Thyroid gland (tissue), 4 donors: ENCODE measurements around the gene ABCC5. TPM values are rescaled to one million over a fixed set of nuclear protein-coding genes. Genes with fewer than 3 reads are reported as not detected.

ENCODE experiments used
- DNase-seq, 2 donors: peaks; one replicate each; pipeline ENCODE4 v3.0.0-alpha.2; 2019
- H3K27ac ChIP-seq, 3 donors: fragments of 200-600 bp; sonication (generic); 1 replicate in 2 of 3; 2 replicates in 1 of 3; pipeline ENCODE4 v1.5.1; 2016 to 2019; ENCODE audit warnings: mild to moderate bottlenecking in 1 of 3, moderate library complexity in 1 of 3
- H3K27me3 ChIP-seq: fragments of 200-600 bp; sonication (generic); one replicate; pipeline ENCODE4 v1.5.1; 2019
- H3K36me3 ChIP-seq, 2 donors: fragments of 200-600 bp; sonication (generic); one replicate each; pipeline ENCODE4 v1.5.1; 2016 to 2019
- H3K4me1 ChIP-seq, 2 donors: fragments of 200-600 bp; sonication (generic); one replicate each; pipeline ENCODE4 v1.5.1; 2017 to 2019
- H3K4me3 ChIP-seq, 3 donors: fragments of 200-600 bp; sonication (generic); replicated peaks in 1 of 3; 1 replicate in 2 of 3; 2 replicates in 1 of 3; pipeline ENCODE4 v1.5.1; 2016; ENCODE audit warnings: mild to moderate bottlenecking in 1 of 3
- H3K9me3 ChIP-seq: fragments of 200-600 bp; sonication (generic); one replicate; pipeline ENCODE4 v1.5.1; 2017
- CTCF ChIP-seq, 6 experiments: fragments of 200-600 bp in 3 of 6; fragments of 450-650 bp in 3 of 6; sonication (generic) in 3 of 6; IDR thresholded peaks; one replicate each; pipeline ENCODE4 v1.5.1; 2016 to 2019; ENCODE audit warnings: antibody characterized with exemption in 6 of 6, mild to moderate bottlenecking in 2 of 6, inconsistent platforms in 1 of 6, moderate library complexity in 1 of 6
- POLR2A ChIP-seq, 2 donors: fragments of 450-650 bp; IDR thresholded peaks; one replicate each; pipeline ENCODE4 v1.6.1; 2017; ENCODE audit warnings: antibody characterized with exemption in 2 of 2, mild to moderate bottlenecking in 2 of 2, moderate library complexity in 1 of 2
- whole genome bisulfite sequencing, 2 donors: methylation state at CpG; one replicate each; pipeline ENCODE4 v1.1.5; 2017; 5-methylcytosine and 5-hydroxymethylcytosine counted together
- intact Hi-C: fragments of 100-400 bp; cut with DNase I; formaldehyde crosslinking; loops from one replicate; pipeline ENCODE4 v1.15.1; 2023
- total RNA-seq, 4 donors: library from RNA; depleted of rRNA; stranded (reverse); fragments of >200 nt; gene quantifications; one replicate each; pipeline ENCODE4 v1.2.3, GENCODE V29; 2016

ABCC5 gene
- total RNA-seq, 4 donors from 2014 or later: 12.2 to 24.3 (median 18.2) TPM

GRCh38 chr3:183968666-183969245, 48.9 kb downstream of the ABCC5 start:
- TF ChIP-seq POLR2A (IDR thresholded peaks at IDR 0.05): no peak
- no peak for TF ChIP-seq CTCF (IDR thresholded peaks at IDR 0.05)
- intact Hi-C loops: no loop called here
- Histone ChIP-seq H3K4me1 (no peaks in the 10 kb centered on the region), H3K9me3 (no peaks in the 10 kb centered on the region), H3K36me3 (peaks cover 0 to 8% of the 10 kb centered on the region in 2 donors), H3K27ac (no peak overlapping the region), H3K27me3 (no peaks in the 10 kb centered on the region), H3K4me3 (no peak overlapping the region)
- peak; percentile 12 to 17 for DNase-seq
- WGBS, 2 donors: 59 to 62% methylated on average over 4 of the region's 4 CpGs

- no peaks in the 10 kb centered on the region for H3K27me3 ChIP-seq
- WGBS, 2 donors: 84 to 85% methylated on average over 3 of the region's 3 CpGs
- no peak overlapping the region for H3K27ac ChIP-seq
- intact Hi-C loops: no loop called here
- H3K36me3 ChIP-seq: peaks cover 0 to 8% of the 10 kb centered on the region in 2 donors
- TF ChIP-seq POLR2A (IDR thresholded peaks at IDR 0.05): no peak
- no peak for TF ChIP-seq CTCF (IDR thresholded peaks at IDR 0.05)
- H3K4me3 ChIP-seq: no peak overlapping the region
- no peaks in the 10 kb centered on the region for H3K9me3 ChIP-seq
- DNase-seq: no peak
- no peaks in the 10 kb centered on the region for H3K4me1 ChIP-seq
Measured at GRCh38 chr3:183967693-183968092, 50.0 kb downstream of the ABCC5 start.

- Histone ChIP-seq H3K9me3 (no peaks in the 10 kb centered on the region), H3K27ac (no peak overlapping the region), H3K27me3 (no peaks in the 10 kb centered on the region), H3K4me1 (no peaks in the 10 kb centered on the region), H3K36me3 (peaks cover 0 to 8% of the 10 kb centered on the region in 2 donors), H3K4me3 (no peak overlapping the region)
- WGBS, 2 donors: 31 to 35% methylated on average over 4 of the region's 4 CpGs
- TF ChIP-seq POLR2A (IDR thresholded peaks at IDR 0.05) (no peak), CTCF (IDR thresholded peaks at IDR 0.05) (no peak)
- intact Hi-C loops: no loop called here
- peak; percentile 63 to 71 for DNase-seq
Measured at GRCh38 chr3:183966361-183966791, 51.3 kb downstream of the ABCC5 start.

GRCh38 chr3:183962807-183963206, 54.9 kb downstream of the ABCC5 start:
- WGBS, 2 donors: 89 to 96% methylated on average over 3 of the region's 3 CpGs

More at GRCh38 chr3:183962807-183963206, 54.9 kb downstream of the ABCC5 start:
- DNase-seq: no peak
- Histone ChIP-seq H3K36me3 (peaks cover 0 to 8% of the 10 kb centered on the region in 2 donors), H3K4me3 (no peak overlapping the region), H3K9me3 (no peaks in the 10 kb centered on the region), H3K27ac (no peak overlapping the region), H3K4me1 (no peaks in the 10 kb centered on the region), H3K27me3 (no peaks in the 10 kb centered on the region)
- intact Hi-C loops: no loop called here
- no peak for TF ChIP-seq CTCF (IDR thresholded peaks at IDR 0.05)
- TF ChIP-seq POLR2A (IDR thresholded peaks at IDR 0.05): no peak
